Ovary (tissue), 3 donors: Measurements from ENCODE around the gene OXCT2.
"Not testable (repeated sequence)": the region's sequence is repeated elsewhere in the genome, so short reads cannot be mapped to it uniquely, and the experiment has no call there.

Source experiments
- EP300 ChIP-seq: sonication (generic); formaldehyde crosslinking; IDR thresholded peaks from one replicate; pipeline ENCODE4 v1.6.1; 2017; ENCODE audit warnings: antibody characterized with exemption
- POLR2A ChIP-seq: fragments of 450-650 bp; IDR thresholded peaks from one replicate; pipeline ENCODE4 v1.6.1; 2017; ENCODE audit warnings: antibody characterized with exemption, mild to moderate bottlenecking, moderate library complexity
- TF ChIP-seq, protein P1 (sequence below), 3 donors: fragments of 450-650 bp in 2 of 3; fragments of 200-600 bp in 1 of 3; IDR thresholded peaks; one replicate each; pipeline versions ENCODE4 v1.5.1 to v1.8.0; 2016 to 2022; ENCODE audit warnings: antibody characterized with exemption in 3 of 3, mild to moderate bottlenecking in 1 of 3
- donor health status: DM: no; HTN: no; CAD: no.

DNA sequence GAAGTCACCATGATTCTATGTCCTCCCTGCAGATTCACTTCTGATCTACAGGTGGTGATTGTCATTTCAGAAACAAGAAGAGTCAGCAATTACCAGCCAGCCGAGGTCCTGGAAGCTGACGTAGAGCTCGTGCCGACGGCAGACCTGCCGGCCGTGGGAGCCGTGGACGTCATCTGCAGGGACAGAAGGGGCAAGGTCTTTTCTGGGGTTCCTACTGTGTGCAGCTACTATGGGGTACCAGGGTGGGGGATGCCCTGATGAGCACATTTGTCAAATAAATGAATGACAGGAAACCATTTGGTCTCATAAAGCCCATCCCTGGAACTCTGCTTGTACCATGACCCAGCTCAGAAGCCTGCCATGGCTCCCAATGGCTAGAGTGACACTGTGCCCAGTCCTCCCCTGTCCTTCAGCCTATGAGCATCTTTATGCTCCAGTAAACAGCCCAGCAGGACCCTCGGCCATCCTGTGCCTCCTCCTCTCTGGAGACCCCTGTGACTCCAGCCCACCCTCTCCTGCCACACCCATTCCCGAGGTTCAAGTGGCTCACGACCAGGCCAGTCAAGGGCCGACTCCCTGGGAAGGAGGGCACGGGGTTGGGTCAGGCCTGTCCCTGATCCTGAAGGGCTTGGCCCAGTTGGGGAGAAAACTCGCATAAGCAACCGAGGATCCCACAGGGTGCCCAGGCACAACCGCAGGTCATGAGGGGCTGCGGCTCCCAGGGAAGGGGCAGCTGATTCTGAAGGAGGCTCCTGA, 7.4 kb downstream of the OXCT2 start:
- not testable (repeated sequence) for TF ChIP-seq POLR2A, EP300
- TF ChIP-seq, protein P1, sequence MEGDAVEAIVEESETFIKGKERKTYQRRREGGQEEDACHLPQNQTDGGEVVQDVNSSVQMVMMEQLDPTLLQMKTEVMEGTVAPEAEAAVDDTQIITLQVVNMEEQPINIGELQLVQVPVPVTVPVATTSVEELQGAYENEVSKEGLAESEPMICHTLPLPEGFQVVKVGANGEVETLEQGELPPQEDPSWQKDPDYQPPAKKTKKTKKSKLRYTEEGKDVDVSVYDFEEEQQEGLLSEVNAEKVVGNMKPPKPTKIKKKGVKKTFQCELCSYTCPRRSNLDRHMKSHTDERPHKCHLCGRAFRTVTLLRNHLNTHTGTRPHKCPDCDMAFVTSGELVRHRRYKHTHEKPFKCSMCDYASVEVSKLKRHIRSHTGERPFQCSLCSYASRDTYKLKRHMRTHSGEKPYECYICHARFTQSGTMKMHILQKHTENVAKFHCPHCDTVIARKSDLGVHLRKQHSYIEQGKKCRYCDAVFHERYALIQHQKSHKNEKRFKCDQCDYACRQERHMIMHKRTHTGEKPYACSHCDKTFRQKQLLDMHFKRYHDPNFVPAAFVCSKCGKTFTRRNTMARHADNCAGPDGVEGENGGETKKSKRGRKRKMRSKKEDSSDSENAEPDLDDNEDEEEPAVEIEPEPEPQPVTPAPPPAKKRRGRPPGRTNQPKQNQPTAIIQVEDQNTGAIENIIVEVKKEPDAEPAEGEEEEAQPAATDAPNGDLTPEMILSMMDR (IDR thresholded peaks at IDR 0.05), result not testable (repeated sequence)
